K562 (cell line): ENCODE data around the gene MMP20. TPM values are rescaled to one million over a fixed set of nuclear protein-coding genes. Genes with fewer than 3 reads are reported as not detected.

Source experiments
- ATAC-seq: fragments of 200-7000 bp; cut with Tn5 transposase; 3 replicates; pipeline ENCODE4 v1.9.1; 2020; ENCODE audit warnings: moderate library complexity
- BruUV-seq: library from RNA; stranded (reverse); fragments of 400-500 nt; replicated peaks from 2 replicates; lab custom pipeline; 2021; lab: Mats Ljungman, UMichigan
- CTCF ChIA-PET: fragments of 300-600 bp; formaldehyde crosslinking; extraction: SDS; loops from one replicate; lab custom pipeline; 2021; ENCODE audit warnings: low intra/inter-chr PET ratio; lab: Yijun Ruan, JAX
- POLR2A ChIA-PET: fragments of 300-600, 350-650 bp; sonication (Branson Sonifier 250); formaldehyde crosslinking; extraction: SDS; loops from one replicate; lab custom pipeline; 2021; ENCODE audit warnings: antibody characterized with exemption, inconsistent platforms; lab: Yijun Ruan, JAX
- DNase-seq, 4 experiments: peaks; one replicate each; pipeline versions ENCODE4 v3.0.0 to v3.0.0-alpha.2; 2011 to 2018; ENCODE audit warnings: low spot score in 3 of 4, mixed read lengths in 3 of 4; ENCODE audit errors: extremely low read depth in 1 of 4
- FAIRE-seq: peaks from 2 replicates; lab custom pipeline; 2011; peaks lifted over from hg19 to GRCh38; lab: Jason Lieb, UNC
- H2AFZ ChIP-seq: 2 replicates; pipeline ENCODE4 v1.6.0; 2011; ENCODE audit warnings: low read depth, low read length, control low read depth, inconsistent platforms
- H3K27ac ChIP-seq: fragments of 200-600 bp; 3 replicates; pipeline ENCODE4 v1.8.0; 2011; ENCODE audit warnings: low read depth, mild to moderate bottlenecking, control low read depth, inconsistent platforms, low read length, moderate library complexity, mixed read lengths; ENCODE audit errors: extremely low read depth
- H3K27me3 ChIP-seq, 2 experiments: fragments of 300-600 bp in 1 of 2; 2 replicates in 1 of 2; 3 replicates in 1 of 2; pipeline versions ENCODE4 v1.6.0 to v1.8.0; 2011; ENCODE audit warnings: inconsistent platforms in 2 of 2, low read length in 2 of 2, mild to moderate bottlenecking in 1 of 2, mixed read lengths in 1 of 2, moderate library complexity in 1 of 2; ENCODE audit not compliant: control insufficient read depth in 2 of 2, insufficient read depth in 2 of 2
- H3K36me3 ChIP-seq: fragments of 300-600 bp; 3 replicates; pipeline ENCODE4 v1.8.0; 2011; ENCODE audit warnings: mild to moderate bottlenecking, low read length, inconsistent platforms; ENCODE audit not compliant: control insufficient read depth, insufficient read depth
- H3K4me1 ChIP-seq, 2 experiments: fragments of 200-600 bp in 1 of 2; replicated peaks in 1 of 2; 2 replicates in 1 of 2; 3 replicates in 1 of 2; pipeline versions ENCODE4 v1.5.1 to v1.8.0; 2011; ENCODE audit warnings: inconsistent platforms in 2 of 2, low read length in 2 of 2, mild to moderate bottlenecking in 1 of 2, mixed read lengths in 1 of 2, moderate library complexity in 1 of 2; ENCODE audit not compliant: control insufficient read depth in 2 of 2, insufficient read depth in 2 of 2
- H3K4me2 ChIP-seq: 2 replicates; pipeline ENCODE4 v1.6.1; 2011; ENCODE audit warnings: low read length, control low read depth, inconsistent platforms, mixed read lengths; ENCODE audit not compliant: insufficient read depth
- H3K4me3 ChIP-seq: fragments of 200-600 bp; sonication (generic), shearing (Covaris generic); 2 replicates; pipeline ENCODE4 v1.5.1; 2016; ENCODE audit warnings: control low read depth, inconsistent platforms
- H3K79me2 ChIP-seq: fragments of 200-600 bp; 3 replicates; pipeline ENCODE4 v1.8.0; 2011; ENCODE audit warnings: low read length, inconsistent platforms; ENCODE audit not compliant: control insufficient read depth, insufficient read depth
- H3K9ac ChIP-seq, 2 experiments: 2 replicates each; pipeline versions ENCODE4 v1.6.0 to v1.6.1; 2011; ENCODE audit warnings: low read depth in 2 of 2, low read length in 2 of 2, control low read depth in 1 of 2, inconsistent platforms in 1 of 2, mild to moderate bottlenecking in 1 of 2, mixed read lengths in 1 of 2; ENCODE audit not compliant: insufficient read depth in 1 of 2
- H3K9me1 ChIP-seq: one replicate; pipeline ENCODE4 v1.6.0; 2011; ENCODE audit warnings: inconsistent platforms, mild to moderate bottlenecking, low read length, moderate library complexity; ENCODE audit not compliant: control insufficient read depth, insufficient read depth
- H3K9me3 ChIP-seq: replicated peaks from 2 replicates; pipeline ENCODE4 v1.5.1; 2011; ENCODE audit warnings: low read depth, low read length, inconsistent platforms; ENCODE audit not compliant: control insufficient read depth, insufficient read depth
- H4K20me1 ChIP-seq: replicated peaks from 2 replicates; pipeline ENCODE4 v1.6.1; 2011; ENCODE audit warnings: low read length, inconsistent platforms, mixed read lengths; ENCODE audit not compliant: control insufficient read depth, insufficient read depth
- ARNT ChIP-seq, 2 experiments: fragments of 450-650 bp; IDR thresholded peaks; 2 replicates each; pipeline ENCODE4 v1.6.1; 2016; ENCODE audit warnings: mild to moderate bottlenecking in 1 of 2
- GATAD2B ChIP-seq: fragments of 450-650 bp; IDR thresholded peaks from 2 replicates; pipeline ENCODE4 v1.6.1; 2017; ENCODE audit warnings: mild to moderate bottlenecking, borderline replicate concordance
- GTF2B ChIP-seq: IDR thresholded peaks from 2 replicates; pipeline ENCODE4 v1.6.1; 2011; ENCODE audit not compliant: insufficient read length; ENCODE audit errors: extremely low read depth
- L3MBTL2 ChIP-seq: fragments of 450-650 bp; IDR thresholded peaks from 2 replicates; pipeline ENCODE4 v1.6.1; 2016; ENCODE audit warnings: mild to moderate bottlenecking, moderate library complexity
- NRF1 ChIP-seq, 2 experiments: fragments of 450-650 bp; IDR thresholded peaks in 1 of 2; conservative IDR thresholded peaks in 1 of 2; 2 replicates each; pipeline ENCODE4 v1.6.1; 2014; ENCODE audit warnings: mild to moderate bottlenecking in 2 of 2
- PHF21A ChIP-seq: fragments of 450-650 bp; IDR thresholded peaks from 2 replicates; pipeline ENCODE4 v1.6.1; 2017; ENCODE audit warnings: low read depth, borderline replicate concordance
- PURB ChIP-seq: sonication (generic); formaldehyde crosslinking; IDR thresholded peaks from 2 replicates; pipeline ENCODE4 v1.9.0; 2021; ENCODE audit warnings: low read depth, mild to moderate bottlenecking, missing genetic modification reagents
- ZBTB17 ChIP-seq: fragments of 450-650 bp; formaldehyde crosslinking; IDR thresholded peaks from 2 replicates; pipeline ENCODE4 v1.4.0; 2020; ENCODE audit warnings: mild to moderate bottlenecking
- ZBTB7A ChIP-seq: IDR thresholded peaks from 2 replicates; pipeline ENCODE4 v1.6.1; 2011; ENCODE audit warnings: low read depth, mild to moderate bottlenecking, low read length, moderate library complexity, borderline replicate concordance; ENCODE audit not compliant: control insufficient read depth
- ZFP1 ChIP-seq: fragments of 450-650 bp; formaldehyde crosslinking; IDR thresholded peaks from 2 replicates; pipeline ENCODE4 v1.4.0; 2020; ENCODE audit warnings: mild to moderate bottlenecking, mixed read lengths
- ZNF23 ChIP-seq: fragments of 250-450 bp; sonication (Bioruptor Pico); IDR thresholded peaks from 2 replicates; pipeline ENCODE4 v1.4.0; 2020; ENCODE audit warnings: mild to moderate bottlenecking
- ZNF75A ChIP-seq: fragments of 450-650 bp; formaldehyde crosslinking; IDR thresholded peaks from 2 replicates; pipeline ENCODE4 v1.4.0; 2020; ENCODE audit warnings: mild to moderate bottlenecking
- ZNF766 ChIP-seq: fragments of 200-800 bp; sonication (Bioruptor generic); conservative IDR thresholded peaks from 2 replicates; pipeline ENCODE4 v1.6.1; 2016; ENCODE audit warnings: missing genetic modification characterization, missing compliant biosample characterization
- ZSCAN32 ChIP-seq: fragments of 450-650 bp; formaldehyde crosslinking; IDR thresholded peaks from 2 replicates; pipeline ENCODE4 v1.4.0; 2020; ENCODE audit warnings: mild to moderate bottlenecking, moderate library complexity
- WGBS: fragments of 100-300 bp; shearing (Covaris generic); methylation state at CpG from one replicate; pipeline ENCODE4 v1.1.6; 2016; ENCODE audit warnings: low coverage, mixed read lengths; ENCODE audit not compliant: insufficient coverage; ENCODE audit errors: missing lambda C conversion rate; 5-methylcytosine and 5-hydroxymethylcytosine counted together
- in situ Hi-C: fragments of 300-500 bp; cut with MboI; formaldehyde crosslinking; loops from 4 replicates; pipeline ENCODE4 v1.15.0; 2018; ENCODE audit warnings: inconsistent platforms, mixed read lengths
- intact Hi-C: fragments of 100-400 bp; cut with micrococcal nuclease; formaldehyde crosslinking; loops from 2 replicates; pipeline ENCODE4 v1.14.2; 2022
- polyA plus RNA-seq, 8 experiments: library from polyadenylated mRNA; depleted of rRNA in 4 of 8; stranded (reverse) in 5 of 8; unstranded in 3 of 8; fragments of >200 nt; fragmentation: Nextera tagmentation in 2 of 8; fragmentation: Illumina TruSeq in 1 of 8; extraction: Ambion mirVana in 2 of 8; extraction: Trizol in 1 of 8; gene quantifications; 2 replicates each; pipeline versions ENCODE4 v1.2.1 to v1.2.3, GENCODE V29; 2011 to 2014; ENCODE audit warnings: inconsistent platforms in 1 of 8, missing spikeins in 1 of 8
- total RNA-seq, 7 experiments: library from RNA; depleted of rRNA in 6 of 7; stranded (reverse); fragments of >200 nt in 6 of 7; fragmentation: Illumina TruSeq in 2 of 7; extraction: Trizol in 2 of 7; gene quantifications; 2 replicates each; pipeline versions ENCODE4 v1.2.1 to v1.2.3, GENCODE V29; 2011 to 2021; ENCODE audit warnings: low replicate concordance in 1 of 7

MMP20 gene
- total and polyA plus RNA-seq, 9 of the 15 experiments (the other 6 are each of a cell fraction or from before 2014, with no cell fraction given) = not detected

GRCh38 chr11:102552447-102553194, 72.5 kb downstream of the MMP20 start:
- H4K20me1 ChIP-seq = no peaks in the 10 kb centered on the region
- FAIRE-seq (no peak), DNase-seq (no peak), ATAC-seq (no peak)
- no peaks in the 10 kb centered on the region for H3K9me3 ChIP-seq
- no peak overlapping the region for H3K9ac ChIP-seq
- no peaks in the 10 kb centered on the region for H3K79me2 ChIP-seq
- ChIA-PET CTCF (no interaction called here), POLR2A (no interaction called here)
- WGBS = 3% methylated on average over 8 of the region's 8 CpGs
- H3K27me3 ChIP-seq = no peaks in the 10 kb centered on the region
- no peak overlapping the region for H3K4me2 ChIP-seq
- BruUV-seq = no TSS peak
- no peaks in the 10 kb centered on the region for H3K4me1 ChIP-seq
- no peak overlapping the region for H3K27ac ChIP-seq
- TF ChIP-seq GTF2B = no peak
- no peak for TF ChIP-seq ZSCAN32
- no peak for TF ChIP-seq GATAD2B
- TF ChIP-seq ZBTB7A = no peak
- TF ChIP-seq PURB (CRISPR knock-in tag) = no peak
- no peak for TF ChIP-seq ZNF766 (CRISPR knock-in tag)
- no peak for TF ChIP-seq PHF21A
- TF ChIP-seq ARNT (IDR thresholded peaks at IDR 0.05) = no peak
- no peak for TF ChIP-seq ZNF75A (CRISPR knock-in tag)
- TF ChIP-seq ZFP1 (CRISPR knock-in tag) = no peak
- no peak for TF ChIP-seq NRF1 (conservative IDR thresholded peaks at IDR 0.05 in 1 of 2, IDR thresholded peaks at IDR 0.05 in 1 of 2)
- no peak for TF ChIP-seq L3MBTL2
- no peak for TF ChIP-seq ZBTB17 (CRISPR knock-in tag)
- TF ChIP-seq ZNF23 (CRISPR knock-in tag) = no peak
- no peak overlapping the region for H3K4me3 ChIP-seq
- in situ Hi-C loops (no loop called here), intact Hi-C loops (no loop called here)
- H3K9me1 ChIP-seq = no peaks in the 10 kb centered on the region
- H3K36me3 ChIP-seq = no peaks in the 10 kb centered on the region
- no peak overlapping the region for H2AFZ ChIP-seq
